RWPE1 (cell line): ENCODE results near the gene TALDO1.

Experiments used
- CTCF ChIA-PET: fragments of 350-600 bp; sonication (Branson Sonifier 250); formaldehyde crosslinking; extraction: SDS; loops from one replicate; lab custom pipeline; 2021; lab: Yijun Ruan, JAX
- POLR2A ChIA-PET: fragments of 400-600 bp; formaldehyde crosslinking; extraction: SDS; loops from one replicate; lab custom pipeline; 2020; ENCODE audit warnings: antibody characterized with exemption; ENCODE audit not compliant: low non-redundant PET; lab: Yijun Ruan, JAX
- DNase-seq: peaks from one replicate; pipeline ENCODE4 v3.0.0; 2012; ENCODE audit warnings: low spot score
- H3K27ac ChIP-seq: fragments of 450-650 bp; 2 replicates; pipeline ENCODE4 v1.5.1; 2017
- CTCF ChIP-seq: fragments of 450-650 bp; conservative IDR thresholded peaks from 2 replicates; pipeline ENCODE4 v1.5.1; 2017; ENCODE audit warnings: low read depth, mild to moderate bottlenecking

The TALDO1 gene

DNA sequence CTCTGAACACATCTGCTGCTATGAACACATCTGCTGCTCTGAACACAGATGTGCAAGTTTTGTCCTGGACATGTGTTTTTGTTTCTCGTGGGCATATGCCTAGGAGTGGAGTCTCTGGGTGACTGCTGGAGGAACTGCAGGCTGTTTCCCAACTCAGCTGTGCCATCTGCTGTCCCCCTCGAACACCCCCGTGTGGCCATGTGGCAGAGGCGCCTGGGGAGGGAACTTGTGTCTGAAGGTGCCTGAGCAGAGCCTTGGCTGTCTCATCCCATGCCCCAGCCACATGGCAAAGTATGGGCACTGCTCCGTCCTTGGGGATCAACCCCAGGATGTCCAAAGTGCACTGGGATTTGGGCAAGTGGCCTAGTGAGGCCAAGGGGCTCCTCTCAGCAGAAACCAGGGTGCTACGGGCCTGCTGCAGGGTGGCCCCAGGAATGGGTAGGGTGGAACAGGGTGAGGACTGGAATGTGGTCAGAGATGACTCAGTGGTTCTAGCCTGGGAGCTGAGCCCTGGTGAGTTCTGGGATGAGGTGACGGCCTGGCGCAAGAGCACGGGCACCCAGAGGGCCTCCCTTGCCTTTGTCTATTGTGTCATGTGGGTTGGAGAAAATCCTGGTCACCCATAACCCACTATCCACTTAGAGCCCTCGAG is 15.3 kb downstream of the TALDO1 start:
- TF ChIP-seq CTCF, result peak; percentile 37
- DNase-seq, result peak; percentile 94
- POLR2A ChIA-PET, result interaction anchor here (1.3 kb wide), 2 partner anchors 15 to 34 kb away, joined by 4 to 14 read pairs; partner anchors contain the start of gene TALDO1
- CTCF ChIA-PET, result interaction anchor here (0.6 to 3.0 kb wide), 5 partner anchors 15 to 134 kb away, joined by 3 to 10 read pairs (median 3); no protein-coding TSS in a partner anchor
- peak overlapping the region; percentile 95 for H3K27ac ChIP-seq

- H3K27ac ChIP-seq, result peak overlapping the region; percentile 95
- no peak for TF ChIP-seq CTCF
- POLR2A ChIA-PET, result interaction anchor here (1.3 kb wide), 2 partner anchors 15 to 35 kb away, joined by 4 to 14 read pairs; partner anchors contain the start of gene TALDO1
- CTCF ChIA-PET, result interaction anchor here (0.6 to 3.0 kb wide), 4 partner anchors 26 to 135 kb away, joined by 3 to 10 read pairs (median 3); no protein-coding TSS in a partner anchor
- peak; percentile 69 for DNase-seq
These were observed 15.8 kb downstream of the TALDO1 start for GRCh38 chr11:763073-763463.

DNA sequence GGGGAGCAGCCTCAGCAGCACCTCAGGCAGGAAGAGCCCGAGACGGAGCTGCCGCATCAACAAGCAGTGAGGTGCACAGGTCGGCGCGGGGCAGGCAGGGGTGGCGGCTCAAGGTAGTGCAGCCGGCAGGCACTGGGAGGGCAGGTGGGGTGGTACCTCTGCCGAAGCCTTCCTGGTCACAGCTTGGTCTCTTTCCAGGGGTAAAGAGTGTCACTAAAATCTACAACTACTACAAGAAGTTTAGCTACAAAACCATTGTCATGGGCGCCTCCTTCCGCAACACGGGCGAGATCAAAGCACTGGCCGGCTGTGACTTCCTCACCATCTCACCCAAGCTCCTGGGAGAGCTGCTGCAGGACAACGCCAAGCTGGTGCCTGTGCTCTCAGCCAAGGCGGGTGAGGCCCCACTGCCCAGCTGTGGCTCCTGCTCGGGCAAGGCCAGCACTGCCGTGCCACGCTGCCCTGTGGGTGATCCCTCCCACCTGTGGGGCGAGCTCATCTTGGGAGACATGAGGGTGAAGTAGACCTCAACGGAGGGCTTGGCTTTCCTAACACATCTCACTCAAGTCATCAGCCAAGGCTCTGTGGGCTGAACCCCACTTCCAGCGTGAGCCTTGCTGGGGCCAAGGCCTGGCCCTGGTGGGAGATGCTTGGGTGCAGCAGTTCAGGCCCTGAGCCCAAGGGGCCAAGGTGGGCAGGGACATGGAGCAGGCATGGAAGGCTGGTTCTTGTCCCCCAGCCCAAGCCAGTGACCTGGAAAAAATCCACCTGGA is 16.5 kb downstream of the TALDO1 start:
- CTCF ChIA-PET, result interaction anchor here (0.5 to 3.0 kb wide), 4 partner anchors 26 to 136 kb away, joined by 3 to 10 read pairs (median 5); no protein-coding TSS in a partner anchor
- no peak for TF ChIP-seq CTCF
- peak overlapping the region; percentile 95 for H3K27ac ChIP-seq
- POLR2A ChIA-PET, result interaction anchor here (1.3 kb wide), 1 partner anchor 36 kb away, joined by 14 read pairs; no protein-coding TSS in a partner anchor
- no peak for DNase-seq

DNA sequence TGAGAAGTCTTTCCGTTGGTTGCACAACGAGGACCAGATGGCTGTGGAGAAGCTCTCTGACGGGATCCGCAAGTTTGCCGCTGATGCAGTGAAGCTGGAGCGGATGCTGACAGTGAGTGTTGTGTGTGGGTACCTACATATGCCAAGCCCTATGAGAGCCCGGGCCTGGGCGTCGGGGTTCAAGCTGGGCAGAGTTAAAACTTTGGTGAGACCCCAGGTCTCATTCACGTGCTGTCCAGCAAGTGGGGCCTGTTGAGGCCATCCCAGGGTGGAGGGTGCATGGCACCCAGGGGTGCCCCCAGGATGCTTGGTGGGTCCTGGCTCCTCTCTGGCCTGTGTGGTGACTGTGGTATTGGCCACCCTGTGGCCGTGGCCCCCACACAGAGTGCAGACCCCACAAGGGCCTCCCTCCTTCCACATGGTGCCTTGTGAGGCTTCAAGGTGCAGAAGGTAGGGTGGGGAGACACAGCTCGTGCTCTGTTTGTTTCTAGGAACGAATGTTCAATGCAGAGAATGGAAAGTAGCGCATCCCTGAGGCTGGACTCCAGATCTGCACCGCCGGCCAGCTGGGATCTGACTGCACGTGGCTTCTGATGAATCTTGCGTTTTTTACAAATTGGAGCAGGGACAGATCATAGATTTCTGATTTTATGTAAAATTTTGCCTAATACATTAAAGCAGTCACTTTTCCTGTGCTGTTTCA is 17.2 kb downstream of the TALDO1 start:
- CTCF ChIA-PET, result interaction anchor here (0.5 to 3.0 kb wide), 4 partner anchors 10 to 210 kb away, joined by 3 to 10 read pairs (median 5); no protein-coding TSS in a partner anchor
- no peak for TF ChIP-seq CTCF
- POLR2A ChIA-PET, result no interaction called here
- H3K27ac ChIP-seq, result peak overlapping the region; percentile 95
- DNase-seq, result no peak

- POLR2A ChIA-PET, result no interaction called here
- peak; percentile 80 for TF ChIP-seq CTCF
- H3K27ac ChIP-seq, result peak overlapping the region; percentile 95
- DNase-seq, result no peak
- CTCF ChIA-PET, result interaction anchor here (0.5 to 1.2 kb wide), 7 partner anchors 11 to 211 kb away, joined by 3 to 5 read pairs (median 3); no protein-coding TSS in a partner anchor
These were observed 17.9 kb downstream of the TALDO1 start for GRCh38 chr11:765025-765801.
